ENCODE data around the gene HSD3B1.
"Not testable (repeated sequence)": the region's sequence is repeated elsewhere in the genome, so short reads cannot be mapped to it uniquely, and the experiment has no call there.

Gene HSD3B1

DNA sequence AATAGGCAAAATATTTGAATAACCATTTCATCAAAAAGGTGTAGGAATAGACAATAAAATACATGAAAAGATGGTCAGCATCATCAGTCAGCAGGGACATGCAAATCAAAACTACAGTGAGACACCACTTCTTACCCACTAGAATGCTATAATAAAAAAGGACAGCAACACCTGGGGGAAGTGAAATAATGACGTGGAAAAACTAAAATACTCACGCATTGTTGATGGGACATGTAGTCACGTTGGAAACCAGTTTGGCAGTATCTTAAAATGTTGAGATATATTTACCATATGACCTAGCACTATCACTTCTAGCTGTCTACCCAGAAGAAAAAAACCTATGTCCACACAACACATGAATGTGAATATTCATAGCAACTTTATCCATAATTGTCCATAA is 53.4 kb downstream of the HSD3B1 start:
- DNase-seq = not testable (repeated sequence)

GRCh38 chr1:119564548-119564947 is 57.5 kb downstream of the HSD3B1 start:
- no peak for DNase-seq

Measured in activated naive CD4-positive, alpha-beta T cell (primary cell).